ENCODE data around the gene DHX8.
"Not testable (repeated sequence)": the region's sequence is repeated elsewhere in the genome, so short reads cannot be mapped to it uniquely, and the experiment has no call there.

The DHX8 gene

GRCh38 chr17:43461185-43461584 lies 22.6 kb upstream of the DHX8 start:
- no peak for DNase-seq (ENCODE audit: low read depth)

GRCh38 chr17:43462569-43462968 lies 21.2 kb upstream of the DHX8 start:
- DNase-seq (ENCODE audit: low read depth) = not testable (repeated sequence)

GRCh38 chr17:43463241-43463640 lies 20.5 kb upstream of the DHX8 start:
- DNase-seq (ENCODE audit: low read depth) = no peak

GRCh38 chr17:43464046-43464445 lies 19.7 kb upstream of the DHX8 start:
- no peak for DNase-seq (ENCODE audit: low read depth)

- no peak for DNase-seq (ENCODE audit: low read depth)
Measured at GRCh38 chr17:43465049-43465448, 18.7 kb upstream of the DHX8 start.

GRCh38 chr17:43467981-43468581 lies 15.7 kb upstream of the DHX8 start:
- no peak for DNase-seq (ENCODE audit: low read depth)

- DNase-seq (ENCODE audit: low read depth) = no peak
Measured at GRCh38 chr17:43468691-43469139, 15.1 kb upstream of the DHX8 start.

- DNase-seq (ENCODE audit: low read depth) = no peak
Measured at GRCh38 chr17:43469145-43469544, 14.6 kb upstream of the DHX8 start.

- no peak for DNase-seq (ENCODE audit: low read depth)
Measured at GRCh38 chr17:43471585-43472160, 12.1 kb upstream of the DHX8 start.

GRCh38 chr17:43475494-43476089 lies 8.2 kb upstream of the DHX8 start:
- DNase-seq (ENCODE audit: low read depth) = no peak

- not testable (repeated sequence) for DNase-seq (ENCODE audit: low read depth)
Measured at GRCh38 chr17:43476306-43476705, 7.5 kb upstream of the DHX8 start.

- DNase-seq (ENCODE audit: low read depth) = no peak
Measured at GRCh38 chr17:43477832-43478634, 5.7 kb upstream of the DHX8 start.

- DNase-seq (ENCODE audit: low read depth) = no peak
Measured at GRCh38 chr17:43479948-43480347, 3.8 kb upstream of the DHX8 start.

- DNase-seq (ENCODE audit: low read depth) = no peak
Measured at GRCh38 chr17:43482103-43483012, 1.4 kb upstream of the DHX8 start.

- no peak for DNase-seq (ENCODE audit: low read depth)
Measured at GRCh38 chr17:43490621-43491020, 6.8 kb downstream of the DHX8 start.

- not testable (repeated sequence) for DNase-seq (ENCODE audit: low read depth)
Measured at GRCh38 chr17:43509440-43509839, 25.7 kb downstream of the DHX8 start.

- DNase-seq (ENCODE audit: low read depth) = not testable (repeated sequence)
Measured at GRCh38 chr17:43511199-43511598, 27.4 kb downstream of the DHX8 start.

- DNase-seq (ENCODE audit: low read depth) = no peak
Measured at GRCh38 chr17:43515656-43516055, 31.9 kb downstream of the DHX8 start.

GRCh38 chr17:43517161-43517560 lies 33.4 kb downstream of the DHX8 start:
- DNase-seq (ENCODE audit: low read depth) = no peak

- no peak for DNase-seq (ENCODE audit: low read depth)
Measured at GRCh38 chr17:43517615-43518386, 34.0 kb downstream of the DHX8 start.

- DNase-seq (ENCODE audit: low read depth) = no peak
Measured at GRCh38 chr17:43521389-43521788, 37.6 kb downstream of the DHX8 start.
